ENCODE data around the gene LAMA3.
A peak's percentile ranks its signal among the peaks of the same experiment; 100 is the strongest.

Gene LAMA3

DNA sequence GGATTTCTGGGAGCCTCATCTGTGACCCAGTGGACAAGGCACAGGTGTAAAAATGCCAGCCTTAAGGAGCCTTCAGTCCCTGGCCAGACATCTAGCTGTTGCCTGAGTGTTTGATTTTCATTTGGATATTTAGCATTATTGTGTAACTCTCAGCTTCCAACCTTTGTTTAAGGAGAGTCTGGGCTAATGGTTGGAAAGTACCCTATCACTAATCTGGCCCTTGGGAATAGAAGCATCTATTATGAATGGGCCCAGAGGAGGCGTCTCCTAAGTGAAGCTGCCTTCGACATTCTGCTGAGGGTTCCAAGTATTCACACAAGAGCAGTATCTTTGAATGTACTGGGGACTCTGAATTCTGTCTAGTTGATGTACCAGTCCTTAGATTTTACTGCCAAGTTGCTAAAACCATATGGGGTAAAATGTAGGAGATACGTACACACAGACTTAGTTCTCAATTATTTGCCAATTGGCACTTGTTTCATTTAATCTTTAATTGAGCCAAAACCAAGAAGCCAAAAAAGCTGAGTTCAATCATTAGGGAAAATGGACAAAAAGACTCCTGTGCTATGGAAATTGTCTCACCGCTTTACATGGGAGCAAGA, 19.3 kb upstream of the LAMA3 start:
- DNase-seq (ENCODE audit: low spot score): no peak

GRCh38 chr18:23671564-23671963, 17.7 kb upstream of the LAMA3 start:
- DNase-seq (ENCODE audit: low spot score): no peak

DNA sequence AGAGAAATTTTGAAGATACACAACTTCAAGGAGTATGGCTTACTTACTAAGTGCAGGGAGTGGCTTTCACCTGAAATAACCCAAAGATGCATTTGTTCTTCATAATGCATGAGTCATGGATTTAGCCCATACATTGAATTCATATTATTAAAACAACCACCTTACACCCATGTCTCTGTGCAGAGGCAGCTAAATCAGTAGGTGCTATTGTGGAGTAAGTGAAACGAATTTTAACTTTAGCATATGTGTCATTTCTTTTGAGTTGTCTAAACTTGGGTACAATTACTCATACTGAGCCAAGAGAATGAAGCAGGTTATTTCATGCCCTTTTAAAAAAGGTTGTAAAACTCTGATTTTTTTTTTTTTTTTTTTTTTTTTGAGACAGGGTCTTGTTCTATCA, 15.5 kb upstream of the LAMA3 start:
- DNase-seq (ENCODE audit: low spot score): no peak

DNA sequence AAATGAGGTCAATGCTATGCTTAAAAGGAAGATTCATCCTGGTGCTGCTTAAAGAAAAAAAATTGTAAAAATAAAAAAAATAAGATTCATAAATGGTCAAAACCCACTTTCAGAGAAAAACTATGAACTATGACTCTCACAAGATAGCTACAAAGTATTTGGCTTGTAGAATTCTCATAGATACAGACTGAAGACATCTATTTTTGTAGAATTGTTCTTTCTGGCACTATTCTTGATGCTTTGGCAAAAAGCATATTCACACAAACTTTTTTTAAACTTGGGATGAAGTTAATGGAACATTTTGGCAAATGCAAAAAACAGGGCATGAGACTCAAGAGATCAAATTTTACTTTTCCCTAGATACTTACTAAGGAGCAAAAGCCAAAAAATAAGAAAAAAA, 14.0 kb upstream of the LAMA3 start:
- DNase-seq (ENCODE audit: low spot score): no peak

DNA sequence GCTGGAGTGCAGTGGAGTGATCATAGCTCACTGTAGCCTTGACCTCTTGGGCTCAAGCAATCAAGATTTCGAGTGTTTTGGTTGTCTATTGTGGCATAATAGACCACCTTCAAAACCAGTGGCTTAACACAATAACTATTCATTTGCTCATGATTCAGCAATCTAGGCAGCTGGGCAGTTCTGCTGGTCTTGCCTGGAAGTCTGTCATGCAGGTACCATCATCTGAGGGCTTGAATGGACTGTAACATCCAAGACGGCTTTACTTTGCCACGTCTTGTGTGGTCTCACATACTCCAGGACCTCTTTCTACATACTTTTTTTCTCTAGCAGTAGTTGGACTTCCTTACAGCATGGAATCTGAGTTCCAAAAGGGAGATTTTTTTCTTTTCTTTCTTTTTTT, 13.4 kb upstream of the LAMA3 start:
- no peak for DNase-seq (ENCODE audit: low spot score)

- DNase-seq (ENCODE audit: low spot score): no peak
Measured at GRCh38 chr18:23682045-23682444, 7.2 kb upstream of the LAMA3 start.

DNA sequence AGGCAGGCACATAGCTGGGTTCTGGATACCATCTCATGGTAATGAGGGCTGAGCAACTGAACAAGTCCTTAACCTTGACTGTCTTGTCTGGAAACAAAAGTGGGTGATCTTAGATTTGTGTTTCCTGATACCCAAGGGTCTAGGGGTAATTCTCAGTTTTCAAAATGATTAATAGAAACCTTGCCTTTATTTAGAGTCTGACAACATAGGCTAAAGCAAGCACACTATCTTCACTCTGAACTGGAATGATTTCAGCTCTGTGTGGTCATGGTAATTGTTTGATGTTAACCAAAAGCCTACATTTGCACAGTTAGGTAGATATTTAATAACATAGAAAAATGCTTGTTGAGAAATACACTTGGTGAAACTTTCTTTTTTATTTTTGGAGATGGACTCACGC, 6.8 kb upstream of the LAMA3 start:
- no peak for DNase-seq (ENCODE audit: low spot score)

- no peak for DNase-seq (ENCODE audit: low spot score)
Measured at GRCh38 chr18:23683155-23683554, 6.1 kb upstream of the LAMA3 start.

GRCh38 chr18:23683671-23684070, 5.6 kb upstream of the LAMA3 start:
- DNase-seq (ENCODE audit: low spot score): no peak

DNA sequence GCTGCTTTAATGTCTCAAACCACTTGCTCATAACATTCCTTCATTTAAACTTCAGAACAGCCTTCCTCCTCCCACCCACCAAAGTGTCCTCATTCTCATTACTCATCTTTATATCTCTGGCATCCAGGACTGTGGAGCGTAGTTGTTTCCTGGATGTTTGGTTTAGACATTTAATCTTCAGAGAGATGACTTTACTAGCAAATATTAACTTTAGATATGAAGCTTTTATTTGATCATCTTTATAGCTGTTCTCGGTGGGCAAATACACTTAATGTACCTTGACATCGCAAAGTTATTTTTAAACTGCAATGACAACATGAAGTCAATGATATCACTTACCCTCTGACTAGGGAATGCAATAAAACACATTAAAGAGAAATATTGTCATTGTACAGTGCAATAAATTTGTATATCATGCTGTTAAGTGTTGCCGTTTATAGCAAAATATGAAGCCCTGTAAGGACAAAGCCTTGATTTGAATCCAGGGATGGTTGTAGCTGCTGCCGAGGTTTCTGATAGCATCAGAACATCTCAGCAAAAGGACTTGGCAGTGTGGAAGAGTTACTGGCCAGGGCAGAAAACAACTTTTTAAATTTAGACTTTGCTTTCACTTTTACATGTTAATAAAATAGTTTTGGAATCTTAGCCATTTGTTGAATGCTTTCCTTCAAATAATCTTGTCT, 4.6 kb upstream of the LAMA3 start:
- DNase-seq (ENCODE audit: low spot score): no peak

- no peak for DNase-seq (ENCODE audit: low spot score)
Measured at GRCh38 chr18:23688528-23688927, 725 bp upstream of the LAMA3 start.

- no peak for DNase-seq (ENCODE audit: low spot score)
Measured at GRCh38 chr18:23689616-23690504, 607 bp downstream of the LAMA3 start.

- no peak for DNase-seq (ENCODE audit: low spot score)
Measured at GRCh38 chr18:23690505-23691068, 1.3 kb downstream of the LAMA3 start.

- no peak for DNase-seq (ENCODE audit: low spot score)
Measured at GRCh38 chr18:23693846-23694245, 4.6 kb downstream of the LAMA3 start.

GRCh38 chr18:23694637-23695430, 5.6 kb downstream of the LAMA3 start:
- no peak for DNase-seq (ENCODE audit: low spot score)

- DNase-seq (ENCODE audit: low spot score): no peak
Measured at GRCh38 chr18:23701017-23701416, 11.8 kb downstream of the LAMA3 start.

GRCh38 chr18:23701544-23702064, 12.4 kb downstream of the LAMA3 start:
- DNase-seq (ENCODE audit: low spot score): no peak

GRCh38 chr18:23702606-23703005, 13.4 kb downstream of the LAMA3 start:
- DNase-seq (ENCODE audit: low spot score): no peak

DNA sequence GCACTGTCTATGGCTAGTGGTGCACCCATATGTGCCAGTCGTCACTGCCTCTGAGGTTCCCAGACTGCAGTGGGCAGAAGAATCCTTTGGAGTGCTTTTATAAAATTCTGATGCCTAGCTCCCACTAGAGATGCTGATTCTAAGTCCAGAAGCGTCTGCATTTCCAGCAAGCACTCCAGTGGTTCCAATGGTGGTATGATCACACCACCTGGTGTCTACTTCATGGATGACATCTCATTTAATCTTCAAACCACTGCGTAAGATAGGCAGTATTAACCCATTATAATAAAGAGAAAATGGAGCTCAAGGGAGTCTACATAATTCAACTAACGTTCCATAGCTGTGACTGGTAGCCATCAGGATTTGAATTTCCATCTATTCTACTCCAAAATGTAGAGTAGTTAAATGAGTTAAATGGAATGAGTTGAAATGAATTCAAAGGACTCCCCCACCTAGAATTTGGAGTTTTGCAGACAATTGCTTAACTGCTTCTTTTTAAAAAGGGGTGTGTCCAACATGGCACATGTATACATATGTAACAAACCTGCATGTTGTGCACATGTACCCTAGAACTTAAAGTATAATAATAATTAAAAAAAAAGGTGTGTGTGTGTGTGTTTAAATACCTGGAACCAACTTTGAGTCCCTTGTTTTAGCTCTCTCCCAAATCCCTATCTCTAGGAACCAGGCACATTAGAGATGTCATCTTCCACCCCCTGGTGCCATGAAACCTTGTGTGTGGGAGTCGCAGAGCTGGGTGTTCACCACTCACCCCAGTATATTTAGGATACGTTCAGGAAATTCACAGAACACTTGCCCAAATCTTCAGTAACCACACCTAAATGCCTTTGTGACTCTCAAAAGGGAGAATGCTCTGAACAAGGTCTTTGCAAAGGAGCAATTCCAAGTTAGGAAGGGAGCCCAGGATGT, 14.1 kb downstream of the LAMA3 start:
- peak; percentile 50 for DNase-seq (ENCODE audit: low spot score)

DNA sequence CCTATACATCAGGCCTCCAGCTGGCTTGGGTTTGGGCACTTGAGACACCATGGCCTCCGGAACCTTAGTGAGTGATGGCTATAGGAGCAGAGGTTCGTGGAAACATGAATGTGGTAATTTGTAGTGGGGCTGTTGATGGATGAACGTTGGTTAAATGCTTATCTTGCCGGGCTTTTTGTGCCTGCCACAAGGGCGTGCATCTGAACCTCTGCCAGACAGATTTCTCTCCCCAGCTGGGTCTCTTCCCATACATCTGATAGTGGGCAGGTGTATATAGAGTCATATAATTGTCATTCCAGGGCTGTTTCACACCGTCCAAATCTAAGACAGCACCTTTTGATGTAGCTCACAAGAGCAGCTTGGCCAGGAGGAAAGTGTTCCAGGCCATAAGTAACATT, 14.7 kb downstream of the LAMA3 start:
- no peak for DNase-seq (ENCODE audit: low spot score)

- no peak for DNase-seq (ENCODE audit: low spot score)
Measured at GRCh38 chr18:23704806-23705205, 15.6 kb downstream of the LAMA3 start.

Data from CD4-positive, alpha-beta T cell treated with Interleukin-2 at 100 ng/mL for 4 hours (primary cell).